Measurements from ENCODE around the gene TMEM233.
"Not testable (repeated sequence)": the region's sequence is repeated elsewhere in the genome, so short reads cannot be mapped to it uniquely, and the experiment has no call there.

The TMEM233 gene

GRCh38 chr12:119613319-119613936 is 19.9 kb downstream of the TMEM233 start:
- no peak for DNase-seq

- DNase-seq, result no peak
Measured at GRCh38 chr12:119614705-119615104, 21.1 kb downstream of the TMEM233 start.

- DNase-seq, result no peak
Measured at GRCh38 chr12:119615518-119616475, 22.2 kb downstream of the TMEM233 start.

- not testable (repeated sequence) for DNase-seq
Measured at GRCh38 chr12:119618328-119618896, 24.8 kb downstream of the TMEM233 start.

- no peak for DNase-seq
Measured at GRCh38 chr12:119620490-119620889, 26.9 kb downstream of the TMEM233 start.

GRCh38 chr12:119621878-119622277 is 28.3 kb downstream of the TMEM233 start:
- no peak for DNase-seq

- DNase-seq, result no peak
Measured at GRCh38 chr12:119624966-119625365, 31.4 kb downstream of the TMEM233 start.

GRCh38 chr12:119627019-119627643 is 33.6 kb downstream of the TMEM233 start:
- no peak for DNase-seq

GRCh38 chr12:119627686-119628085 is 34.1 kb downstream of the TMEM233 start:
- DNase-seq, result no peak

- no peak for DNase-seq
Measured at GRCh38 chr12:119630223-119630780, 36.7 kb downstream of the TMEM233 start.

- DNase-seq, result no peak
Measured at GRCh38 chr12:119630962-119631550, 37.5 kb downstream of the TMEM233 start.

- DNase-seq, result no peak
Measured at GRCh38 chr12:119631930-119632678, 38.5 kb downstream of the TMEM233 start.

- no peak for DNase-seq
Measured at GRCh38 chr12:119634743-119635142, 41.2 kb downstream of the TMEM233 start.

- DNase-seq, result no peak
Measured at GRCh38 chr12:119642986-119643385, 49.4 kb downstream of the TMEM233 start.

GRCh38 chr12:119644930-119645329 is 51.4 kb downstream of the TMEM233 start:
- no peak for DNase-seq

- DNase-seq, result no peak
Measured at GRCh38 chr12:119645535-119646059, 52.0 kb downstream of the TMEM233 start.

GRCh38 chr12:119649202-119649808 is 55.7 kb downstream of the TMEM233 start:
- DNase-seq, result no peak

- DNase-seq, result no peak
Measured at GRCh38 chr12:119652665-119653064, 59.1 kb downstream of the TMEM233 start.

- DNase-seq, result not testable (repeated sequence)
Measured at GRCh38 chr12:119657001-119657400, 63.4 kb downstream of the TMEM233 start.

- DNase-seq, result not testable (repeated sequence)
Measured at GRCh38 chr12:119658166-119658565, 64.6 kb downstream of the TMEM233 start.

GRCh38 chr12:119659289-119659897 is 65.8 kb downstream of the TMEM233 start:
- no peak for DNase-seq

Data from activated CD8-positive, alpha-beta memory T cell treated with anti-CD3 and anti-CD28 coated beads for 24 hours (primary cell).